HepG2 (cell line): ENCODE results near the gene SKI. TPM values are rescaled to one million over a fixed set of nuclear protein-coding genes. Genes with fewer than 3 reads are reported as not detected.

ENCODE experiments used
- ATAC-seq: fragments of 200-7000 bp; cut with Tn5 transposase; 3 replicates; pipeline ENCODE4 v1.9.1; 2020; ENCODE audit warnings: mild to moderate bottlenecking, moderate library complexity
- BruUV-seq: library from RNA; stranded (reverse); fragments of 400-500 nt; replicated peaks from 2 replicates; lab custom pipeline; 2021; lab: Mats Ljungman, UMichigan
- CTCF ChIA-PET: fragments of 300-600 bp; formaldehyde crosslinking; extraction: SDS; loops from one replicate; lab custom pipeline; 2021; ENCODE audit warnings: low total read pairs, inconsistent platforms, low intra/inter-chr PET ratio; lab: Yijun Ruan, JAX
- POLR2A ChIA-PET: fragments of 350-600 bp; sonication (Branson Sonifier 250); formaldehyde crosslinking; loops from one replicate; lab custom pipeline; 2020; ENCODE audit warnings: antibody characterized with exemption, inconsistent platforms; lab: Yijun Ruan, JAX
- DNase-seq: peaks from one replicate; pipeline ENCODE4 v3.0.0-alpha.2; 2015; ENCODE audit warnings: low spot score
- FAIRE-seq: peaks from 3 replicates; lab custom pipeline; 2011; peaks lifted over from hg19 to GRCh38; lab: Jason Lieb, UNC
- H2AFZ ChIP-seq: one replicate; pipeline ENCODE4 v1.6.1; 2011; ENCODE audit warnings: low read length, inconsistent platforms
- H3K27ac ChIP-seq: fragments of 300-600 bp; 3 replicates; pipeline ENCODE4 v1.8.0; 2011; ENCODE audit warnings: mixed run types, mild to moderate bottlenecking, mixed read lengths, low read length, inconsistent platforms; ENCODE audit not compliant: insufficient read depth; ENCODE audit errors: extremely low read length
- H3K27me3 ChIP-seq, 2 experiments: fragments of 200-600 bp in 1 of 2; 2 replicates in 1 of 2; 3 replicates in 1 of 2; pipeline versions ENCODE4 v1.6.0 to v1.8.0; 2011; ENCODE audit warnings: low read length in 2 of 2, mild to moderate bottlenecking in 2 of 2, moderate library complexity in 2 of 2, inconsistent platforms in 1 of 2; ENCODE audit not compliant: insufficient read depth in 2 of 2, control insufficient read depth in 1 of 2
- H3K36me3 ChIP-seq, 2 experiments: fragments of 200-600 bp in 1 of 2; replicated peaks in 1 of 2; 2 replicates in 1 of 2; 3 replicates in 1 of 2; pipeline versions ENCODE4 v1.5.1 to v1.8.0; 2011; ENCODE audit warnings: low read length in 2 of 2, inconsistent platforms in 1 of 2; ENCODE audit not compliant: insufficient read depth in 2 of 2, control insufficient read depth in 1 of 2
- H3K4me1 ChIP-seq: 2 replicates; pipeline ENCODE4 v1.5.1; 2012; ENCODE audit warnings: low read length, inconsistent platforms; ENCODE audit not compliant: insufficient read depth
- H3K4me2 ChIP-seq: 2 replicates; pipeline ENCODE4 v1.6.0; 2011; ENCODE audit warnings: low read depth, low read length, inconsistent platforms
- H3K4me3 ChIP-seq, 3 experiments: fragments of 200-600 bp in 1 of 3; sonication (generic), shearing (Covaris generic) in 1 of 3; replicated peaks in 1 of 3; 2 replicates each; pipeline ENCODE4 v1.5.1; 2011 to 2016; ENCODE audit warnings: low read length in 3 of 3, inconsistent platforms in 2 of 3, low read depth in 2 of 3, mild to moderate bottlenecking in 2 of 3, control low read depth in 1 of 3, mixed read lengths in 1 of 3; ENCODE audit not compliant: insufficient read depth in 1 of 3
- H3K79me2 ChIP-seq: one replicate; pipeline ENCODE4 v1.6.1; 2011; ENCODE audit warnings: low read length, inconsistent platforms; ENCODE audit not compliant: insufficient read depth
- H3K9ac ChIP-seq: 2 replicates; pipeline ENCODE4 v1.6.0; 2011; ENCODE audit warnings: mild to moderate bottlenecking, low read depth, low read length, inconsistent platforms; ENCODE audit not compliant: insufficient read depth
- H3K9me3 ChIP-seq: 2 replicates; pipeline ENCODE4 v1.5.1; 2012; ENCODE audit warnings: mild to moderate bottlenecking, low read length
- H4K20me1 ChIP-seq: 2 replicates; pipeline ENCODE4 v1.6.0; 2011; ENCODE audit warnings: inconsistent platforms, mild to moderate bottlenecking, low read length, moderate library complexity; ENCODE audit not compliant: insufficient read depth
- ARID3A ChIP-seq: IDR thresholded peaks from 2 replicates; pipeline ENCODE4 v1.6.1; 2012; ENCODE audit warnings: low read depth, low read length, improper control_type of control experiment
- BHLHE40 ChIP-seq: IDR thresholded peaks from 2 replicates; pipeline ENCODE4 v1.6.1; 2011; ENCODE audit warnings: low read length, improper control_type of control experiment
- HNRNPK ChIP-seq: fragments of 200-400 bp; formaldehyde crosslinking; IDR thresholded peaks from 2 replicates; pipeline ENCODE4 v1.6.1; 2018; ENCODE audit warnings: low read length, low read depth, moderate library complexity, mild to moderate bottlenecking; ENCODE audit not compliant: poor library complexity, severe bottlenecking
- MIER3 ChIP-seq: IDR thresholded peaks from 2 replicates; pipeline ENCODE4 v1.6.1; 2016; ENCODE audit warnings: missing compliant biosample characterization, borderline replicate concordance
- ZBTB38 ChIP-seq: sonication (generic); formaldehyde crosslinking; IDR thresholded peaks from 2 replicates; pipeline ENCODE4 v1.5.1; 2020; ENCODE audit warnings: mild to moderate bottlenecking, missing genetic modification reagents
- ZNF263 ChIP-seq: sonication (generic); formaldehyde crosslinking; IDR thresholded peaks from 2 replicates; pipeline ENCODE4 v1.4.0; 2020; ENCODE audit warnings: missing genetic modification reagents
- WGBS: methylation state at CpG from one replicate; pipeline ENCODE4 v1.1.6; 2017; ENCODE audit warnings: low lambda C conversion rate; 5-methylcytosine and 5-hydroxymethylcytosine counted together
- in situ Hi-C: cut with HindIII; loops from 2 replicates; pipeline ENCODE4 v1.10.0; 2017; ENCODE audit warnings: low pct_unique_long_range_greater_than_20kb; ENCODE audit not compliant: extremely low pct_ligation_motif_present
- intact Hi-C: fragments of 100-400 bp; cut with micrococcal nuclease; formaldehyde crosslinking; loops from one replicate; pipeline ENCODE4 v1.10.0; 2022; ENCODE audit not compliant: unreplicated experiment
- polyA plus RNA-seq, 8 experiments: library from polyadenylated mRNA; depleted of rRNA in 3 of 8; stranded (reverse) in 7 of 8; unstranded in 1 of 8; fragments of >200 nt; fragmentation: Illumina TruSeq in 4 of 8; extraction: Trizol in 4 of 8; gene quantifications; 2 replicates each; pipeline versions ENCODE4 v1.2.1 to v1.2.3, GENCODE V29; 2011 to 2016; ENCODE audit warnings: low read depth in 4 of 8, missing spikeins in 1 of 8, mixed read lengths in 1 of 8; ENCODE audit not compliant: insufficient read depth in 1 of 8
- total RNA-seq, 5 experiments: library from RNA; depleted of rRNA; stranded (reverse); fragments of >200 nt; fragmentation: Illumina TruSeq; extraction: Trizol; gene quantifications; 2 replicates each; pipeline ENCODE4 v1.2.3, GENCODE V29; 2016; ENCODE audit warnings: low read depth in 1 of 5
- TF ChIP-seq, protein P1 (sequence below): sonication (generic); formaldehyde crosslinking; conservative IDR thresholded peaks from 2 replicates; pipeline ENCODE4 v1.4.0; 2020; ENCODE audit warnings: missing genetic modification reagents

The SKI gene
- total and polyA plus RNA-seq, 2 of the 13 experiments (the other 11 are each of a cell fraction or from before 2014, with no cell fraction given) = 4.7 to 6.9 TPM

DNA sequence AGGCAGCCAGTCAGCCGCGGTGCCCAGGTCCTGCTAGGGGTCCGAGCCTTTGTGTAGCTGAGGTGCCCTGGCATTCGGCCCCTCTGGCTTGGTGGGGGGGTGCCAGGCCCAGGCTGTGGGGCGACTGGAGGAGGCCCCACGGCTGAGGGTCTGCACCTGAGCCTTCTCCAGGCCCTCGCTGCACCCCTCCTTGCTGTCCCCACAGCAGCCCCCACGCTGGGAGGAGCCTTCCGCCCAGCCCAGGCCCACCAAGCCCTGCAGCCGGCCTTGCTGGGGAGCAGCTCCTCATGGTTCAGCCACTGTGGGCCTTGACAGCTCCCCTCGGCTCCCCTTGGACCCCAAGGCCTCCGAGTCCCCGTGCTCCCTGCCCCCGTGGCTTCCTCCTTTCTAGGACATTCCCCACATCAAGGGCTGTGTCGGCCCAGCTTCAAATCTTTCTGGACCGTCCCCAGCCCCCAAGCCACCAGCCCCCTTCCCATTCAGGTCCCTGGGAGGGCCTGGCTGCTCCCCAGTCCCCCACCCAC is 95.4 kb downstream of the SKI start:
- no peak for FAIRE-seq
- DNase-seq = no peak
- CTCF ChIA-PET = no interaction called here
- POLR2A ChIA-PET = no interaction called here
- TF ChIP-seq ZBTB38 = 0 out of 2 replicates have a peak, but pooled peaks have one; percentile 1
- TF ChIP-seq, protein P1, sequence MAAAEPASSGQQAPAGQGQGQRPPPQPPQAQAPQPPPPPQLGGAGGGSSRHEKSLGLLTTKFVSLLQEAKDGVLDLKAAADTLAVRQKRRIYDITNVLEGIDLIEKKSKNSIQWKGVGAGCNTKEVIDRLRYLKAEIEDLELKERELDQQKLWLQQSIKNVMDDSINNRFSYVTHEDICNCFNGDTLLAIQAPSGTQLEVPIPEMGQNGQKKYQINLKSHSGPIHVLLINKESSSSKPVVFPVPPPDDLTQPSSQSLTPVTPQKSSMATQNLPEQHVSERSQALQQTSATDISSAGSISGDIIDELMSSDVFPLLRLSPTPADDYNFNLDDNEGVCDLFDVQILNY (CRISPR knock-in tag) = no peak
- TF ChIP-seq MIER3 (CRISPR knock-in tag) = no peak
- peak; percentile 57; the same call in 1 of the 2 replicates for TF ChIP-seq ZNF263 (CRISPR knock-in tag)
- TF ChIP-seq, all 625 proteins: peak for 2
- no peak overlapping the region for H3K9ac ChIP-seq
- 28% methylated on average over 7 of the region's 16 CpGs for WGBS
- H3K36me3 ChIP-seq = no peaks in the 10 kb centered on the region
- H3K27me3 ChIP-seq = peaks cover 27 to 81% of the 10 kb centered on the region in 2 experiments
- no peaks in the 10 kb centered on the region for H4K20me1 ChIP-seq
- no peaks in the 10 kb centered on the region for H3K79me2 ChIP-seq
- in situ Hi-C loops = no loop called here
- no peak overlapping the region for H2AFZ ChIP-seq
- intact Hi-C loops = no loop called here
- H3K4me1 ChIP-seq = peaks cover 21% of the 10 kb centered on the region
- no peak overlapping the region for H3K4me2 ChIP-seq
- no peak overlapping the region for H3K4me3 ChIP-seq
- no peak for ATAC-seq
- no peaks in the 10 kb centered on the region for H3K9me3 ChIP-seq
- no peak overlapping the region for H3K27ac ChIP-seq
- BruUV-seq = no TSS peak

DNA sequence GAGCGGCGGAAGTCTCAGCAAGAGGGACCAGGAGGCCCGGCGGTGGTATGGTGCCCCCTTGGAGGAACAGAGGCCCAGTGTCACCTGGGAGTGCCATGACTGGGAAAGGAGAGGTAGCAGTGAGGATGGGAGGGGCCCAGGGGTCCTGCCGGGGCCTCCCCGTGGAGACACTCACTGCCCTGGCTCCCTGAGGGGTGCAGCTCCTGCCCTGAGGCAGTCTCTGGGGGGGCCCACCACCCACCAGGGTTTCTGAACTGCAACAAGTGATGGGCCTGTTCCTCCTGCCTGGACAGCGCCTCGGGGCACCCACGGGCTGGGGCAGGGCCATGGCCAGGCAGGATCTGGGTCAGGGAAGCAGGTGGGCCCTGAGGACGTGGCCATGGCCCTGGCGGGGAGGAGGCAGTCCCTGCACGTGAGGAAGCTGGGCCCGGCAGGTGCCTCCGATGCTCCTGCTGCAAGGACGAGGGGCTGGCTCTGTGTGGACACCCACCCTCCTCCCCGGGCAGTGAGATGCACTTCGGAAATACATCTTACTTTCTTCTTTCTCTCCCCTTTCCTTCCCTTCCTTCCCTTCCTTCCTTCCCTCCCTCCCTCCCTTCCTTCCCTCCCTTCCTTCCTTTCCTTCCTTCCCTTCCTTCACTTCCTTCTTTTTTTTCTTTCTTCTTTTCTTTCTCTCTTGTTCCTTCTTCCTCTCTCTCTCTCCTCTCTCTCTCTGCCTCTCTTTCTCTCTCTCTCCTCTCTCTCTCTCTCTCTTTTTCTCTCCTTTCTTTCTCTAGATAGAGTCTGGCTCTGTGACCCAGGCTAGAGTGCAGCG is 96.6 kb downstream of the SKI start:
- Histone ChIP-seq H3K79me2 (no peaks in the 10 kb centered on the region), H3K9me3 (no peaks in the 10 kb centered on the region), H3K4me1 (peaks cover 18% of the 10 kb centered on the region), H2AFZ (no peak overlapping the region), H3K9ac (no peak overlapping the region), H3K4me3 (no peak overlapping the region), H3K4me2 (no peak overlapping the region), H4K20me1 (no peaks in the 10 kb centered on the region), H3K27me3 (peaks cover 24 to 89% of the 10 kb centered on the region in 2 experiments), H3K36me3 (no peaks in the 10 kb centered on the region), H3K27ac (no peak overlapping the region)
- intact Hi-C loops = no loop called here
- WGBS = 44% methylated on average over 10 of the region's 18 CpGs
- FAIRE-seq = no peak
- peak; percentile 90 for TF ChIP-seq HNRNPK
- TF ChIP-seq ARID3A = no peak
- TF ChIP-seq BHLHE40 = 0 out of 2 replicates have a peak, but pooled peaks have one; percentile 23
- 0 out of 3 replicates have a peak, but pooled peaks have one; percentile 2 for ATAC-seq
- in situ Hi-C loops = no loop called here
- CTCF ChIA-PET = no interaction called here
- POLR2A ChIA-PET = no interaction called here
- no TSS peak for BruUV-seq
- no peak for DNase-seq
